GM12872 (cell line): Measurements from ENCODE around the gene TNC.

Source experiments
- TF ChIP-seq, protein P1 (sequence below): IDR thresholded peaks from 3 replicates; pipeline ENCODE4 v1.5.1; 2011; ENCODE audit warnings: low read depth, mild to moderate bottlenecking, low read length, moderate library complexity; ENCODE audit not compliant: insufficient read depth

Gene TNC

DNA sequence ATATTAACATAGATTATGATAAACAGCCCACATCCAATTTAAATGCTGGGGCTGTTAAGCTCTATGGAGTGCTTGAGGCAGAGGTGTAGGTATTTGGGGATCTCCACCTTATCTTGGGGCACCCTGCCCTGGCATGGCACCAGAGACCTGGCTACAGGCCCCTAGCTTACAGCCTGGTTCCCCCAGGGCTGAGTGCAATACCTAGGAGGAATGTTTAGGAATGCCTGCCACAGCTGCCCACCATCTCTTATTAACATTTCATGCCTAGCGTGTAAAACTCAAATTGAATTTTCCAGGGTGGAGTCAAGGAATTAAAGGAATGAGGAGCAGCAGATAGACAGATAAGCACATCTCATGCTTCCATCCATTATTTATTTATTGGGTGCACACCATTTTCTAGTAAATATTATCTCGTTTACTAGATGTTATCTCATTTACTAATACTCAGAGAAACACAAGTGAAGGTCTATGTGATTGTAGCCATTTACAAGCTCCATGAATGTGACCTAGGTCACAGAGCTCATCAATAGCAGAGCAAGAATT, 131.9 kb downstream of the TNC start:
- TF ChIP-seq, protein P1, sequence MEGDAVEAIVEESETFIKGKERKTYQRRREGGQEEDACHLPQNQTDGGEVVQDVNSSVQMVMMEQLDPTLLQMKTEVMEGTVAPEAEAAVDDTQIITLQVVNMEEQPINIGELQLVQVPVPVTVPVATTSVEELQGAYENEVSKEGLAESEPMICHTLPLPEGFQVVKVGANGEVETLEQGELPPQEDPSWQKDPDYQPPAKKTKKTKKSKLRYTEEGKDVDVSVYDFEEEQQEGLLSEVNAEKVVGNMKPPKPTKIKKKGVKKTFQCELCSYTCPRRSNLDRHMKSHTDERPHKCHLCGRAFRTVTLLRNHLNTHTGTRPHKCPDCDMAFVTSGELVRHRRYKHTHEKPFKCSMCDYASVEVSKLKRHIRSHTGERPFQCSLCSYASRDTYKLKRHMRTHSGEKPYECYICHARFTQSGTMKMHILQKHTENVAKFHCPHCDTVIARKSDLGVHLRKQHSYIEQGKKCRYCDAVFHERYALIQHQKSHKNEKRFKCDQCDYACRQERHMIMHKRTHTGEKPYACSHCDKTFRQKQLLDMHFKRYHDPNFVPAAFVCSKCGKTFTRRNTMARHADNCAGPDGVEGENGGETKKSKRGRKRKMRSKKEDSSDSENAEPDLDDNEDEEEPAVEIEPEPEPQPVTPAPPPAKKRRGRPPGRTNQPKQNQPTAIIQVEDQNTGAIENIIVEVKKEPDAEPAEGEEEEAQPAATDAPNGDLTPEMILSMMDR: no peak

DNA sequence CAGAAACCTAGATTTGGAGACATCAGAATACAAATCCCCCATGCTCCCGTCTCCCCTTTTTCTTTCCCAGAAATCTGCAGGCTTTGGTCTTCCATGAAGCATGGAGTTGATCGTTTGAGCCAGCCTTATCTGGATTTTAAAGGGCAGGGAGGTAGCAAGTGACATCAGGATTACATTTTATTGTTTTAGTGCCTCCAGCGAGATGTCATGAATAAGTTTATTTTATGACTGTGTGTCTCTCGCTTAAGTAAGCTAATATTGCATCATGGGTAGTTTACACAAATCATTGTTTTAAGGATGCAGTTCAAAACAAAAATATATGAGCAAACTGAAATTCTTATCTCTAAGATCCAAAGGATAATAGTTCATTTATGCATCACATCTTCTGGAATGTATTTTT, 136.9 kb downstream of the TNC start:
- TF ChIP-seq, protein P1: no peak

DNA sequence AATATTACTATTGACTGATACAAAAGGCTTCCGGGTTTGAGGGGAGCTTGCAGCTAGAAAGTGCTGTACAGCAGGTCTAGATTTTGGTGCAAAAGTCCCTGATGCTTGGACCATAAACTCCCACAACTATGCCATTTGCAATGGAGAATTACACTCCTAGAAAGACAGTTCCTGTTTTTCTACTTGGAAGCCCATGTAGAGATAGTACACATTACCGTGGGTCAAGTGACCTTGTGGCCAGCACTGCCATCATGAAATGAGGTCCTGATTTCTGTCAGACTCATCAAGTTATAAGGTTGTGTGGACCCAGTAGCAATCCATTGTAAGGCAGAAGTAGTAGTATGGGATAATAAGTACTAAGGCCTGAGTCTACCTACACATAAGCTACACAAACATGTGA, 144.7 kb downstream of the TNC start:
- TF ChIP-seq, protein P1: no peak

DNA sequence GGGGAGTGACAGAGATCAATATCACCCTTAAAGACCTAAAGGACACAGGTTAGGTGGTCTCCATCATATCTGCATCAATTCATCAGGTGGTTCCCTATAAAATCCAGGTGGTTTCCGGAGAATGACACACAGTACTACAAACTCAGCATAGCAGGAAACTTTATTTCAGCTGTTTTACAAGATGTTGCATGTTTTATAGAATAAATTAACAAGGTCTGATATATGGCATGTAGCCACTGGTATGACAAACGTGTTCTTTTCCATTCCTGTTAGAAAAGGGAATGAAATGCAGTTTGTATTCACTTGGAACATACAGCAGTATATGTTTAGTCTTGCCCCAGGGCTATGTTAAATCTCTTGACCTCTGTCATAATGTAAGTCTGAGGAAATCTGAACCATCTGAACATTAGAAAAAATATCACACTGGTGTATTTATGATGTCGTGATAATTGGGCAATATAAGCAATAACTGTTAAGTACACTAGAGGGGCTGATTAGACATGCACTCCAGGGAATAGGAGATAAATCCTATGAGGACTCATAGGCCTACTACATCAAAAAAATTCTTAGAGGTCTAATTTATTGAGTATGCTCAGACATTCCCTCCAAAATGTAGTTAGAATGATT, 145.3 kb downstream of the TNC start:
- TF ChIP-seq, protein P1: no peak
